ENCODE measurements around the gene NTRK2. TPM values are rescaled to one million over a fixed set of nuclear protein-coding genes. Genes with fewer than 3 reads are reported as not detected.

The NTRK2 gene
- total and polyA plus RNA-seq, 10 of the 15 experiments (the other 5 are each of a cell fraction or from before 2014, with no cell fraction given): 0.42 to 4.6 (median 0.65) TPM

DNA sequence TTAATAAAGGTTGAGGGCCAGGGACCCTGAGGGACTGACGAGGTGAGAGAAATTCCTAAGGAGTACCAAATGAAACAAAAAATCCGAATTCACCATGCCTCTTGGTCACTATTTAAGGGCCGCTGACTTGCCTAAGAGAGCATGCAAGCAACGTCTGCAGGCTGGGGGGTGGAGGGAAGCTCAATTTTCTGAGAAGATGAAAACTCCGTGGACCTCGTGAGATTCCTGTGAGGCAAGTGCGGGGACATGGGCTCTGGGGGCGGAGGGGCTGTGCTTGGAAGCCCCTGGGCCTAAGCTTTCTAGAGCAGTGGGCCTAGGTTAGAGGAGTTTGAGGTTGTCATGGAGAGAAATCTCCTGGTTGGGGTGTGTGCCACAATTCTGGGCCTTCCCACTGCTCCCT lies 27.5 kb downstream of the NTRK2 start (continued):
- TF ChIP-seq, protein P1, sequence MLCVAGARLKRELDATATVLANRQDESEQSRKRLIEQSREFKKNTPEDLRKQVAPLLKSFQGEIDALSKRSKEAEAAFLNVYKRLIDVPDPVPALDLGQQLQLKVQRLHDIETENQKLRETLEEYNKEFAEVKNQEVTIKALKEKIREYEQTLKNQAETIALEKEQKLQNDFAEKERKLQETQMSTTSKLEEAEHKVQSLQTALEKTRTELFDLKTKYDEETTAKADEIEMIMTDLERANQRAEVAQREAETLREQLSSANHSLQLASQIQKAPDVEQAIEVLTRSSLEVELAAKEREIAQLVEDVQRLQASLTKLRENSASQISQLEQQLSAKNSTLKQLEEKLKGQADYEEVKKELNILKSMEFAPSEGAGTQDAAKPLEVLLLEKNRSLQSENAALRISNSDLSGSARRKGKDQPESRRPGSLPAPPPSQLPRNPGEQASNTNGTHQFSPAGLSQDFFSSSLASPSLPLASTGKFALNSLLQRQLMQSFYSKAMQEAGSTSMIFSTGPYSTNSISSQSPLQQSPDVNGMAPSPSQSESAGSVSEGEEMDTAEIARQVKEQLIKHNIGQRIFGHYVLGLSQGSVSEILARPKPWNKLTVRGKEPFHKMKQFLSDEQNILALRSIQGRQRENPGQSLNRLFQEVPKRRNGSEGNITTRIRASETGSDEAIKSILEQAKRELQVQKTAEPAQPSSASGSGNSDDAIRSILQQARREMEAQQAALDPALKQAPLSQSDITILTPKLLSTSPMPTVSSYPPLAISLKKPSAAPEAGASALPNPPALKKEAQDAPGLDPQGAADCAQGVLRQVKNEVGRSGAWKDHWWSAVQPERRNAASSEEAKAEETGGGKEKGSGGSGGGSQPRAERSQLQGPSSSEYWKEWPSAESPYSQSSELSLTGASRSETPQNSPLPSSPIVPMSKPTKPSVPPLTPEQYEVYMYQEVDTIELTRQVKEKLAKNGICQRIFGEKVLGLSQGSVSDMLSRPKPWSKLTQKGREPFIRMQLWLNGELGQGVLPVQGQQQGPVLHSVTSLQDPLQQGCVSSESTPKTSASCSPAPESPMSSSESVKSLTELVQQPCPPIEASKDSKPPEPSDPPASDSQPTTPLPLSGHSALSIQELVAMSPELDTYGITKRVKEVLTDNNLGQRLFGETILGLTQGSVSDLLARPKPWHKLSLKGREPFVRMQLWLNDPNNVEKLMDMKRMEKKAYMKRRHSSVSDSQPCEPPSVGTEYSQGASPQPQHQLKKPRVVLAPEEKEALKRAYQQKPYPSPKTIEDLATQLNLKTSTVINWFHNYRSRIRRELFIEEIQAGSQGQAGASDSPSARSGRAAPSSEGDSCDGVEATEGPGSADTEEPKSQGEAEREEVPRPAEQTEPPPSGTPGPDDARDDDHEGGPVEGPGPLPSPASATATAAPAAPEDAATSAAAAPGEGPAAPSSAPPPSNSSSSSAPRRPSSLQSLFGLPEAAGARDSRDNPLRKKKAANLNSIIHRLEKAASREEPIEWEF (IDR thresholded peaks at IDR 0.05; ENCODE audit: insufficient replicate concordance, low read depth, low read length): no peak
- TF ChIP-seq BCL11A (IDR thresholded peaks at IDR 0.05; ENCODE audit: low read depth, low read length) (no peak), CHD2 (IDR thresholded peaks at IDR 0.05; ENCODE audit: borderline replicate concordance, low read depth, low read length) (no peak), HCFC1 (IDR thresholded peaks at IDR 0.05; ENCODE audit: low read length) (no peak), EGR1 (IDR thresholded peaks at IDR 0.05; ENCODE audit: borderline replicate concordance in 1 of 2, low read depth in 2 of 2, low read length in 2 of 2) (no peak)
- TF ChIP-seq, protein P2, sequence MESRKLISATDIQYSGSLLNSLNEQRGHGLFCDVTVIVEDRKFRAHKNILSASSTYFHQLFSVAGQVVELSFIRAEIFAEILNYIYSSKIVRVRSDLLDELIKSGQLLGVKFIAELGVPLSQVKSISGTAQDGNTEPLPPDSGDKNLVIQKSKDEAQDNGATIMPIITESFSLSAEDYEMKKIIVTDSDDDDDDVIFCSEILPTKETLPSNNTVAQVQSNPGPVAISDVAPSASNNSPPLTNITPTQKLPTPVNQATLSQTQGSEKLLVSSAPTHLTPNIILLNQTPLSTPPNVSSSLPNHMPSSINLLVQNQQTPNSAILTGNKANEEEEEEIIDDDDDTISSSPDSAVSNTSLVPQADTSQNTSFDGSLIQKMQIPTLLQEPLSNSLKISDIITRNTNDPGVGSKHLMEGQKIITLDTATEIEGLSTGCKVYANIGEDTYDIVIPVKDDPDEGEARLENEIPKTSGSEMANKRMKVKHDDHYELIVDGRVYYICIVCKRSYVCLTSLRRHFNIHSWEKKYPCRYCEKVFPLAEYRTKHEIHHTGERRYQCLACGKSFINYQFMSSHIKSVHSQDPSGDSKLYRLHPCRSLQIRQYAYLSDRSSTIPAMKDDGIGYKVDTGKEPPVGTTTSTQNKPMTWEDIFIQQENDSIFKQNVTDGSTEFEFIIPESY (IDR thresholded peaks at IDR 0.05): no peak
- TF ChIP-seq, protein P3, sequence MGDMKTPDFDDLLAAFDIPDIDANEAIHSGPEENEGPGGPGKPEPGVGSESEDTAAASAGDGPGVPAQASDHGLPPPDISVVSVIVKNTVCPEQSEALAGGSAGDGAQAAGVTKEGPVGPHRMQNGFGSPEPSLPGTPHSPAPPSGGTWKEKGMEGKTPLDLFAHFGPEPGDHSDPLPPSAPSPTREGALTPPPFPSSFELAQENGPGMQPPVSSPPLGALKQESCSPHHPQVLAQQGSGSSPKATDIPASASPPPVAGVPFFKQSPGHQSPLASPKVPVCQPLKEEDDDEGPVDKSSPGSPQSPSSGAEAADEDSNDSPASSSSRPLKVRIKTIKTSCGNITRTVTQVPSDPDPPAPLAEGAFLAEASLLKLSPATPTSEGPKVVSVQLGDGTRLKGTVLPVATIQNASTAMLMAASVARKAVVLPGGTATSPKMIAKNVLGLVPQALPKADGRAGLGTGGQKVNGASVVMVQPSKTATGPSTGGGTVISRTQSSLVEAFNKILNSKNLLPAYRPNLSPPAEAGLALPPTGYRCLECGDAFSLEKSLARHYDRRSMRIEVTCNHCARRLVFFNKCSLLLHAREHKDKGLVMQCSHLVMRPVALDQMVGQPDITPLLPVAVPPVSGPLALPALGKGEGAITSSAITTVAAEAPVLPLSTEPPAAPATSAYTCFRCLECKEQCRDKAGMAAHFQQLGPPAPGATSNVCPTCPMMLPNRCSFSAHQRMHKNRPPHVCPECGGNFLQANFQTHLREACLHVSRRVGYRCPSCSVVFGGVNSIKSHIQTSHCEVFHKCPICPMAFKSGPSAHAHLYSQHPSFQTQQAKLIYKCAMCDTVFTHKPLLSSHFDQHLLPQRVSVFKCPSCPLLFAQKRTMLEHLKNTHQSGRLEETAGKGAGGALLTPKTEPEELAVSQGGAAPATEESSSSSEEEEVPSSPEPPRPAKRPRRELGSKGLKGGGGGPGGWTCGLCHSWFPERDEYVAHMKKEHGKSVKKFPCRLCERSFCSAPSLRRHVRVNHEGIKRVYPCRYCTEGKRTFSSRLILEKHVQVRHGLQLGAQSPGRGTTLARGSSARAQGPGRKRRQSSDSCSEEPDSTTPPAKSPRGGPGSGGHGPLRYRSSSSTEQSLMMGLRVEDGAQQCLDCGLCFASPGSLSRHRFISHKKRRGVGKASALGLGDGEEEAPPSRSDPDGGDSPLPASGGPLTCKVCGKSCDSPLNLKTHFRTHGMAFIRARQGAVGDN (IDR thresholded peaks at IDR 0.05): no peak
- TF ChIP-seq, protein P4, sequence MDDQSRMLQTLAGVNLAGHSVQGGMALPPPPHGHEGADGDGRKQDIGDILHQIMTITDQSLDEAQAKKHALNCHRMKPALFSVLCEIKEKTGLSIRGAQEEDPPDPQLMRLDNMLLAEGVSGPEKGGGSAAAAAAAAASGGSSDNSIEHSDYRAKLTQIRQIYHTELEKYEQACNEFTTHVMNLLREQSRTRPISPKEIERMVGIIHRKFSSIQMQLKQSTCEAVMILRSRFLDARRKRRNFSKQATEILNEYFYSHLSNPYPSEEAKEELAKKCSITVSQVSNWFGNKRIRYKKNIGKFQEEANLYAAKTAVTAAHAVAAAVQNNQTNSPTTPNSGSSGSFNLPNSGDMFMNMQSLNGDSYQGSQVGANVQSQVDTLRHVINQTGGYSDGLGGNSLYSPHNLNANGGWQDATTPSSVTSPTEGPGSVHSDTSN (IDR thresholded peaks at IDR 0.05; ENCODE audit: insufficient replicate concordance, low read depth, low read length): no peak
